Peyer's patch (tissue), 4 donors: ENCODE measurements around the gene SLC22A13.

ENCODE experiments used
- CTCF ChIP-seq, 6 experiments: fragments of 450-650 bp in 4 of 6; fragments of 200-600 bp in 2 of 6; sonication (generic) in 1 of 6; IDR thresholded peaks; one replicate each; pipeline ENCODE4 v1.5.1; 2017 to 2019; ENCODE audit warnings: antibody characterized with exemption in 6 of 6, mild to moderate bottlenecking in 3 of 6, moderate library complexity in 1 of 6
- POLR2A ChIP-seq, 2 donors: fragments of 450-650 bp; IDR thresholded peaks; one replicate each; pipeline ENCODE4 v1.5.1; 2017; ENCODE audit warnings: antibody characterized with exemption in 2 of 2, mild to moderate bottlenecking in 2 of 2, moderate library complexity in 2 of 2

- TF ChIP-seq CTCF (IDR thresholded peaks at IDR 0.05), result no peak
- no peak for TF ChIP-seq POLR2A (IDR thresholded peaks at IDR 0.05)
Measured at GRCh38 chr3:38264779-38265178, 833 bp upstream of the SLC22A13 start.
